GM12878 (cell line): ENCODE data around the gene SZRD1. TPM values are rescaled to one million over a fixed set of nuclear protein-coding genes. Genes with fewer than 3 reads are reported as not detected.
A peak's percentile ranks its signal among the peaks of the same experiment; 100 is the strongest.

ENCODE experiments used
- ATAC-seq: fragments of 200-7000 bp; cut with Tn5 transposase; 3 replicates; pipeline ENCODE4 v1.9.1; 2020; ENCODE audit warnings: mild to moderate bottlenecking, moderate library complexity
- BruUV-seq: library from RNA; stranded (reverse); fragments of 400-500 nt; replicated peaks from 2 replicates; lab custom pipeline; 2021; lab: Mats Ljungman, UMichigan
- CTCF ChIA-PET: fragments of 300-600 bp; sonication (Branson Sonifier 250); formaldehyde crosslinking; extraction: SDS; loops from one replicate; lab custom pipeline; 2021; ENCODE audit warnings: inconsistent platforms; lab: Yijun Ruan, JAX
- POLR2A ChIA-PET: fragments of 350-600 bp; formaldehyde crosslinking; extraction: SDS; loops from one replicate; lab custom pipeline; 2021; ENCODE audit warnings: inconsistent platforms; lab: Charles Lee
- RAD21 ChIA-PET: fragments of 300-600 bp; sonication (Branson Sonifier 250); formaldehyde crosslinking; loops from one replicate; lab custom pipeline; 2023; ENCODE audit warnings: antibody characterized with exemption; ENCODE audit not compliant: unreplicated experiment; lab: Charles Lee
- SMC1A ChIA-PET: fragments of 300-600 bp; sonication (Branson Sonifier 250); formaldehyde crosslinking; loops from one replicate; lab custom pipeline; 2023; ENCODE audit not compliant: unreplicated experiment, uncharacterized antibody; lab: Charles Lee
- DNase-seq: peaks from one replicate; pipeline ENCODE4 v3.0.0-alpha.2; 2011; ENCODE audit warnings: low read depth, low spot score
- FAIRE-seq: peaks from 3 replicates; lab custom pipeline; 2011; peaks lifted over from hg19 to GRCh38; lab: Jason Lieb, UNC
- H2AFZ ChIP-seq: 2 replicates; pipeline ENCODE4 v1.6.0; 2011; ENCODE audit warnings: low read depth, low read length, control low read depth; ENCODE audit not compliant: control insufficient read depth
- H3K27ac ChIP-seq: 2 replicates; pipeline ENCODE4 v1.5.1; 2011; ENCODE audit warnings: control low read depth; ENCODE audit not compliant: control insufficient read depth, insufficient read depth
- H3K27me3 ChIP-seq, 2 experiments: replicated peaks in 1 of 2; 2 replicates each; pipeline versions ENCODE4 v1.6.0 to v1.6.1; 2011; ENCODE audit warnings: low read length in 1 of 2; ENCODE audit not compliant: control insufficient read depth in 2 of 2, insufficient read depth in 2 of 2
- H3K36me3 ChIP-seq, 2 experiments: 2 replicates each; pipeline ENCODE4 v1.5.1; 2011; ENCODE audit warnings: low read length in 1 of 2; ENCODE audit not compliant: control insufficient read depth in 2 of 2, insufficient read depth in 2 of 2
- H3K4me1 ChIP-seq: 2 replicates; pipeline ENCODE4 v1.6.1; 2011; ENCODE audit warnings: mild to moderate bottlenecking, low read length, moderate library complexity, mixed read lengths; ENCODE audit not compliant: control insufficient read depth, insufficient read depth
- H3K4me2 ChIP-seq: 2 replicates; pipeline ENCODE4 v1.6.0; 2011; ENCODE audit warnings: control low read depth; ENCODE audit not compliant: control insufficient read depth, insufficient read depth
- H3K4me3 ChIP-seq: fragments of 200-600 bp; sonication (generic); 2 replicates; pipeline ENCODE4 v1.5.1; 2016
- H3K79me2 ChIP-seq: 2 replicates; pipeline ENCODE4 v1.6.0; 2011; ENCODE audit warnings: low read length; ENCODE audit not compliant: control insufficient read depth, insufficient read depth
- H3K9ac ChIP-seq: 2 replicates; pipeline ENCODE4 v1.8.0; 2011; ENCODE audit warnings: low read length, control low read depth, mixed read lengths; ENCODE audit not compliant: control insufficient read depth, insufficient read depth
- H3K9me3 ChIP-seq: replicated peaks from 3 replicates; pipeline ENCODE4 v1.5.1; 2011; ENCODE audit warnings: mild to moderate bottlenecking, low read length; ENCODE audit not compliant: control insufficient read depth, insufficient read depth
- H4K20me1 ChIP-seq: 2 replicates; pipeline ENCODE4 v1.6.0; 2011; ENCODE audit not compliant: control insufficient read depth, insufficient read depth
- ATF7 ChIP-seq: fragments of 450-650 bp; IDR thresholded peaks from 2 replicates; pipeline ENCODE4 v1.6.1; 2016; ENCODE audit warnings: low read depth, mild to moderate bottlenecking
- MLLT1 ChIP-seq: fragments of 450-650 bp; IDR thresholded peaks from 2 replicates; pipeline ENCODE4 v1.6.1; 2016; ENCODE audit warnings: mild to moderate bottlenecking
- WGBS: methylation state at CpG from one replicate; pipeline ENCODE4 v1.1.6; 2016; ENCODE audit warnings: low lambda C conversion rate; ENCODE audit not compliant: insufficient replicate concordance, insufficient coverage; ENCODE audit errors: missing lambda C conversion rate; 5-methylcytosine and 5-hydroxymethylcytosine counted together
- in situ Hi-C: fragments of 300-500 bp; cut with MboI; formaldehyde crosslinking; loops from 9 replicates; pipeline ENCODE4 v1.14.3; 2018; ENCODE audit warnings: mixed read lengths
- intact Hi-C: fragments of 100-400 bp; cut with micrococcal nuclease; formaldehyde crosslinking; loops from one replicate; pipeline ENCODE4 v1.14.2; 2022; ENCODE audit not compliant: unreplicated experiment
- polyA plus RNA-seq, 11 experiments: library from polyadenylated mRNA; depleted of rRNA in 4 of 11; unstranded in 6 of 11; stranded (reverse) in 5 of 11; fragments of >200 nt; fragmentation: Nextera tagmentation in 4 of 11; fragmentation: Illumina TruSeq in 1 of 11; extraction: Ambion mirVana in 4 of 11; extraction: Trizol in 1 of 11; gene quantifications; 1 replicate in 1 of 11; 2 replicates in 10 of 11; pipeline versions ENCODE4 v1.2.1 to v1.2.3, GENCODE V29; 2011 to 2016; ENCODE audit warnings: inconsistent platforms in 2 of 11, missing spikeins in 2 of 11, low read depth in 1 of 11
- total RNA-seq, 4 experiments: library from RNA; depleted of rRNA in 3 of 4; stranded (reverse); fragments of >200 nt in 3 of 4; fragmentation: Illumina TruSeq in 1 of 4; extraction: Trizol in 1 of 4; gene quantifications; 2 replicates each; pipeline versions ENCODE4 v1.2.1 to v1.2.3, GENCODE V29; 2013 to 2021

Gene SZRD1
- total and polyA plus RNA-seq, 10 of the 15 experiments (the other 5 are each of a cell fraction or from before 2014, with no cell fraction given) = 5.6 to 213 (median 113) TPM

- Histone ChIP-seq H3K79me2 (peaks cover 70% of the 10 kb centered on the region), H3K9me3 (no peaks in the 10 kb centered on the region), H3K27ac (no peak overlapping the region), H3K27me3 (no peaks in the 10 kb centered on the region), H3K9ac (no peak overlapping the region), H3K36me3 (no peaks in the 10 kb centered on the region), H4K20me1 (no peaks in the 10 kb centered on the region; the same call in 1 of the 2 replicates), H3K4me1 (0 out of 2 replicates have a peak, but pooled peaks cover 4% of the 10 kb centered on the region), H3K4me3 (peak overlapping the region; percentile 49), H2AFZ (no peak overlapping the region), H3K4me2 (no peak overlapping the region; the same call in 1 of the 2 replicates)
- ChIA-PET RAD21 (no interaction called here), SMC1A (interaction anchor here (1.5 kb wide), 1 partner anchor 14 kb away, joined by 4 read pairs; no protein-coding TSS in a partner anchor), POLR2A (interaction anchor here (0.6 to 0.7 kb wide), 4 partner anchors 111 to 731 kb away, joined by 3 to 5 read pairs (median 4); no protein-coding TSS in a partner anchor), CTCF (interaction anchor here (0.9 to 2.4 kb wide), 4 partner anchors 14 to 271 kb away, joined by 3 to 15 read pairs (median 4); no protein-coding TSS in a partner anchor)
- BruUV-seq = no TSS peak
- no peak for TF ChIP-seq ATF7
- TF ChIP-seq MLLT1 = peak; percentile 44; the same call in 1 of the 2 replicates
- intact Hi-C loops = no loop called here
- DNase-seq (no peak), FAIRE-seq (no peak), ATAC-seq (no peak)
- in situ Hi-C loops = no loop called here
- WGBS = 98% methylated on average over 14 of the region's 14 CpGs
These were observed 18.4 kb upstream of the SZRD1 start for GRCh38 chr1:16348414-16349182.
